Natural killer cell (primary cell): Measurements from ENCODE around the gene ARAP1. TPM values are rescaled to one million over a fixed set of nuclear protein-coding genes. Genes with fewer than 3 reads are reported as not detected.

Experiments used
- ATAC-seq, 3 donors: fragments of 150-1000 bp in 2 of 3; fragments of 200-7000 bp in 1 of 3; cut with Tn5 transposase; 1 replicate in 1 of 3; 2 replicates in 2 of 3; pipeline ENCODE4 v1.10.0; 2021; ENCODE audit warnings: mild to moderate bottlenecking in 2 of 3, moderate library complexity in 2 of 3
- DNase-seq, 2 donors: peaks; one replicate each; pipeline versions ENCODE4 v3.0.0 to v3.0.0-alpha.2; 2013 to 2021; ENCODE audit warnings: mixed read lengths in 1 of 2
- H3K27ac ChIP-seq: one replicate; pipeline ENCODE4 v1.5.1; 2013; ENCODE audit warnings: mild to moderate bottlenecking, low read length
- H3K27me3 ChIP-seq: one replicate; pipeline ENCODE4 v1.6.1; 2013; ENCODE audit warnings: low read length; ENCODE audit not compliant: control insufficient read depth, insufficient read depth
- H3K36me3 ChIP-seq: one replicate; pipeline ENCODE4 v1.6.1; 2013; ENCODE audit warnings: low read length; ENCODE audit not compliant: control insufficient read depth, insufficient read depth
- H3K4me1 ChIP-seq: one replicate; pipeline ENCODE4 v1.6.1; 2013; ENCODE audit warnings: low read length; ENCODE audit not compliant: control insufficient read depth, insufficient read depth
- H3K4me3 ChIP-seq: one replicate; pipeline ENCODE4 v1.5.1; 2013; ENCODE audit warnings: low read length
- H3K9me3 ChIP-seq: one replicate; pipeline ENCODE4 v1.6.1; 2013; ENCODE audit warnings: low read length; ENCODE audit not compliant: control insufficient read depth, insufficient read depth
- H3K27ac Mint-ChIP-seq, 2 donors: one replicate each; pipeline ENCODE4 v1.8.0; 2022; ENCODE audit warnings: mild to moderate bottlenecking in 2 of 2, mixed read lengths in 2 of 2, moderate library complexity in 1 of 2
- H3K27me3 Mint-ChIP-seq, 2 donors: one replicate each; pipeline ENCODE4 v1.8.0; 2022; ENCODE audit warnings: low read depth in 2 of 2, mixed read lengths in 2 of 2
- H3K36me3 Mint-ChIP-seq: one replicate; pipeline ENCODE4 v1.8.0; 2022; ENCODE audit warnings: mixed read lengths
- H3K4me1 Mint-ChIP-seq, 2 donors: one replicate each; pipeline ENCODE4 v1.8.0; 2022; ENCODE audit warnings: mixed read lengths in 2 of 2
- H3K4me3 Mint-ChIP-seq: one replicate; pipeline ENCODE4 v1.8.0; 2022; ENCODE audit warnings: mild to moderate bottlenecking, moderate library complexity, mixed read lengths
- H3K9me3 Mint-ChIP-seq, 2 donors: one replicate each; pipeline ENCODE4 v1.8.0; 2022; ENCODE audit warnings: mixed read lengths in 2 of 2
- WGBS: methylation state at CpG from one replicate; pipeline ENCODE4 v1.1.7; 2013; ENCODE audit warnings: missing lambda C conversion rate; ENCODE audit not compliant: insufficient coverage; 5-methylcytosine and 5-hydroxymethylcytosine counted together
- intact Hi-C: fragments of 100-400 bp; cut with micrococcal nuclease; formaldehyde crosslinking; loops from one replicate; pipeline ENCODE4 v1.14.2; 2022
- total RNA-seq, 4 donors: library from RNA; stranded (reverse); fragments of 120-200 nt in 1 of 4; gene quantifications; one replicate each; pipeline versions ENCODE4 v1.2.3 to v1.2.4, GENCODE V29; 2013 to 2022
- TF ChIP-seq, protein P1 (sequence below): fragments of 200-600 bp; IDR thresholded peaks from one replicate; pipeline ENCODE4 v1.8.0; 2022; ENCODE audit warnings: antibody characterized with exemption

The ARAP1 gene
- total RNA-seq, 3 donors from 2014 or later (not counting 1 experiment from before 2014, with no cell fraction given): 293 to 327 (median 296) TPM

GRCh38 chr11:72643547-72643946 is 108.7 kb downstream of the ARAP1 start:
- peaks cover 0 to 6% of the 10 kb centered on the region in 2 donors for H3K27me3 Mint-ChIP-seq
- Histone ChIP-seq H3K27ac (no peak overlapping the region), H3K4me3 (no peak overlapping the region), H3K36me3 (no peaks in the 10 kb centered on the region), H3K4me1 (peaks cover 19% of the 10 kb centered on the region), H3K27me3 (peaks cover 28% of the 10 kb centered on the region), H3K9me3 (no peaks in the 10 kb centered on the region)
- H3K4me3 Mint-ChIP-seq: peak overlapping the region; percentile 71
- ATAC-seq: no peak
- H3K4me1 Mint-ChIP-seq: peaks cover 0 to 7% of the 10 kb centered on the region in 2 donors
- no peak for DNase-seq
- TF ChIP-seq, protein P1, sequence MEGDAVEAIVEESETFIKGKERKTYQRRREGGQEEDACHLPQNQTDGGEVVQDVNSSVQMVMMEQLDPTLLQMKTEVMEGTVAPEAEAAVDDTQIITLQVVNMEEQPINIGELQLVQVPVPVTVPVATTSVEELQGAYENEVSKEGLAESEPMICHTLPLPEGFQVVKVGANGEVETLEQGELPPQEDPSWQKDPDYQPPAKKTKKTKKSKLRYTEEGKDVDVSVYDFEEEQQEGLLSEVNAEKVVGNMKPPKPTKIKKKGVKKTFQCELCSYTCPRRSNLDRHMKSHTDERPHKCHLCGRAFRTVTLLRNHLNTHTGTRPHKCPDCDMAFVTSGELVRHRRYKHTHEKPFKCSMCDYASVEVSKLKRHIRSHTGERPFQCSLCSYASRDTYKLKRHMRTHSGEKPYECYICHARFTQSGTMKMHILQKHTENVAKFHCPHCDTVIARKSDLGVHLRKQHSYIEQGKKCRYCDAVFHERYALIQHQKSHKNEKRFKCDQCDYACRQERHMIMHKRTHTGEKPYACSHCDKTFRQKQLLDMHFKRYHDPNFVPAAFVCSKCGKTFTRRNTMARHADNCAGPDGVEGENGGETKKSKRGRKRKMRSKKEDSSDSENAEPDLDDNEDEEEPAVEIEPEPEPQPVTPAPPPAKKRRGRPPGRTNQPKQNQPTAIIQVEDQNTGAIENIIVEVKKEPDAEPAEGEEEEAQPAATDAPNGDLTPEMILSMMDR: no peak
- 91% methylated on average over 7 of the region's 7 CpGs for WGBS
- H3K36me3 Mint-ChIP-seq: no peaks in the 10 kb centered on the region
- intact Hi-C loops: loop anchor here (1.0 kb wide), 3 partner anchors 58 to 172 kb away; no protein-coding TSS in a partner anchor
- H3K27ac Mint-ChIP-seq: no peak overlapping the region
- H3K9me3 Mint-ChIP-seq: no peaks in the 10 kb centered on the region

GRCh38 chr11:72642884-72643522 is 109.2 kb downstream of the ARAP1 start:
- Mint-ChIP-seq H3K4me3 (peak overlapping the region; percentile 89), H3K4me1 (peaks cover 0 to 7% of the 10 kb centered on the region in 2 donors), H3K9me3 (no peaks in the 10 kb centered on the region), H3K36me3 (no peaks in the 10 kb centered on the region), H3K27ac (no peak overlapping the region), H3K27me3 (peaks cover 0 to 8% of the 10 kb centered on the region in 2 donors)
- ATAC-seq: peak; percentile 79 to 85 (median 83)
- Histone ChIP-seq H3K4me1 (peaks cover 19% of the 10 kb centered on the region), H3K4me3 (peak overlapping the region; percentile 51), H3K27ac (no peak overlapping the region), H3K36me3 (no peaks in the 10 kb centered on the region), H3K27me3 (peaks cover 32% of the 10 kb centered on the region), H3K9me3 (no peaks in the 10 kb centered on the region)
- TF ChIP-seq, protein P1: peak; percentile 98
- 2% methylated on average over 59 of the region's 59 CpGs for WGBS
- peak; percentile 73 to 83 for DNase-seq
- intact Hi-C loops: loop anchor here (1.0 kb wide), 3 partner anchors 58 to 172 kb away; no protein-coding TSS in a partner anchor

GRCh38 chr11:72642043-72642883 is 109.9 kb downstream of the ARAP1 start:
- H3K4me3 ChIP-seq: peak overlapping the region; percentile 51
- H3K4me1 ChIP-seq: peaks cover 19% of the 10 kb centered on the region
- no peak overlapping the region for H3K27ac ChIP-seq
- intact Hi-C loops: no loop called here
- no peaks in the 10 kb centered on the region for H3K9me3 ChIP-seq
- H3K4me3 Mint-ChIP-seq: peak overlapping the region; percentile 89
- peaks cover 5 to 12% of the 10 kb centered on the region in 2 donors for H3K27me3 Mint-ChIP-seq
- DNase-seq: peak; percentile 27 to 33
- H3K36me3 Mint-ChIP-seq: no peaks in the 10 kb centered on the region
- peaks cover 34% of the 10 kb centered on the region for H3K27me3 ChIP-seq
- TF ChIP-seq, protein P1: no peak
- no peak overlapping the region for H3K27ac Mint-ChIP-seq
- ATAC-seq: peak; percentile 32 to 61 (median 45)
- no peaks in the 10 kb centered on the region for H3K9me3 Mint-ChIP-seq
- no peaks in the 10 kb centered on the region for H3K36me3 ChIP-seq
- peaks cover 0 to 7% of the 10 kb centered on the region in 2 donors for H3K4me1 Mint-ChIP-seq
- WGBS: 2% methylated on average over 85 of the region's 85 CpGs
